Measurements from ENCODE around the gene SMOC2.

DNA sequence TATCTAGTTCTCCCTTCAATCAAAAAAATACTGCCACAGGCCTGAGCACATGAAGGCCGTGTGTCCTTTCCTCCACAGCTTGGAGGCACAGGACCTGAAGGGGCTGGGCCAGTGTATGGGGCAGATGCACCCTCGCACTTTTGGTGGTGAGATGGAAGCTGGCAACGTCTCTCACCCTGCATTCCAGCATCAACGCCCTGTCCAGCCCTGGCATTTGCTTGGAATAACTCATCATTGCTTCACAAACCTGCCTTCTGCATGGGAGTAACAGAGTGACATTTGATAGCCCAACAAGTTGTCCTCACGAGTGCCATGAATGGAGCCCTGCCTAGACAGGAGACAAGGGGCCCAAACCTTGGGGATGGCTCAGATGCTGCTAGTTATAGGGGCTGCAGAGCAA lies 257.9 kb downstream of the SMOC2 start:
- TF ChIP-seq CTCF (IDR thresholded peaks at IDR 0.05) (no peak), POLR2A (IDR thresholded peaks at IDR 0.05) (no peak)

Data from breast epithelium (tissue), 3 donors.